GM23338 (cell line): ENCODE measurements around the gene VEGFD. TPM values are rescaled to one million over a fixed set of nuclear protein-coding genes. Genes with fewer than 3 reads are reported as not detected.

Experiments
- ATAC-seq: fragments of 200-7000 bp; cut with Tn5 transposase; 3 replicates; pipeline ENCODE4 v1.9.1; 2020
- DNase-seq: peaks from one replicate; pipeline ENCODE4 v3.0.0-alpha.2; 2015; ENCODE audit warnings: low spot score
- H2AFZ ChIP-seq: fragments of 200-600 bp; sonication (generic); 2 replicates; pipeline ENCODE4 v1.8.0; 2016; ENCODE audit warnings: antibody characterized with exemption, mild to moderate bottlenecking, moderate library complexity
- H3F3A ChIP-seq: fragments of 200-600 bp; sonication (generic); replicated peaks from 2 replicates; pipeline ENCODE4 v1.8.0; 2017; ENCODE audit warnings: antibody characterized with exemption, mixed run types, low read depth
- H3K27ac ChIP-seq: fragments of 200-600 bp; sonication (generic); 2 replicates; pipeline ENCODE4 v1.6.1; 2016; ENCODE audit warnings: low read depth
- H3K27me3 ChIP-seq: fragments of 200-600 bp; sonication (generic); 2 replicates; pipeline ENCODE4 v1.8.0; 2016; ENCODE audit warnings: mild to moderate bottlenecking, mixed run types, moderate library complexity; ENCODE audit not compliant: insufficient read depth
- H3K36me3 ChIP-seq: fragments of 200-600 bp; sonication (generic); 2 replicates; pipeline ENCODE4 v1.8.0; 2016; ENCODE audit warnings: mild to moderate bottlenecking; ENCODE audit not compliant: insufficient read depth
- H3K4me1 ChIP-seq: fragments of 200-600 bp; sonication (generic); 2 replicates; pipeline ENCODE4 v1.8.0; 2016; ENCODE audit warnings: mild to moderate bottlenecking, moderate library complexity; ENCODE audit not compliant: insufficient read depth
- H3K4me2 ChIP-seq: fragments of 200-600 bp; sonication (generic); 2 replicates; pipeline ENCODE4 v1.7.1; 2017; ENCODE audit warnings: mixed run types
- H3K4me3 ChIP-seq: fragments of 200-600 bp; sonication (generic); 2 replicates; pipeline ENCODE4 v1.6.1; 2016; ENCODE audit warnings: mixed run types
- H3K79me2 ChIP-seq: fragments of 200-600 bp; sonication (generic); replicated peaks from 2 replicates; pipeline ENCODE4 v1.8.0; 2017; ENCODE audit warnings: mild to moderate bottlenecking; ENCODE audit not compliant: insufficient read depth
- H3K9me2 ChIP-seq: fragments of 200-600 bp; sonication (generic); 2 replicates; pipeline ENCODE4 v1.8.0; 2017; ENCODE audit not compliant: insufficient read depth
- H4K20me1 ChIP-seq: fragments of 200-600 bp; sonication (generic); replicated peaks from 2 replicates; pipeline ENCODE4 v1.8.0; 2017; ENCODE audit warnings: mild to moderate bottlenecking; ENCODE audit not compliant: insufficient read depth
- H3K27ac Mint-ChIP-seq: 2 replicates; pipeline ENCODE4 v1.8.0; 2020; ENCODE audit warnings: inconsistent platforms, mild to moderate bottlenecking, moderate library complexity, mixed read lengths
- H3K27me3 Mint-ChIP-seq: 3 replicates; pipeline ENCODE4 v1.8.0; 2022; ENCODE audit warnings: low read depth, mild to moderate bottlenecking, moderate library complexity, mixed read lengths, inconsistent platforms; ENCODE audit not compliant: insufficient read depth, poor library complexity
- H3K36me3 Mint-ChIP-seq: 3 replicates; pipeline ENCODE4 v1.8.0; 2021; ENCODE audit warnings: low read depth, mild to moderate bottlenecking, inconsistent platforms, moderate library complexity, mixed read lengths
- H3K4me1 Mint-ChIP-seq: 3 replicates; pipeline ENCODE4 v1.8.0; 2020; ENCODE audit warnings: mild to moderate bottlenecking, inconsistent platforms, mixed read lengths
- H3K4me3 Mint-ChIP-seq: 3 replicates; pipeline ENCODE4 v1.8.0; 2021; ENCODE audit warnings: moderate library complexity, mild to moderate bottlenecking, inconsistent platforms, mixed read lengths
- H3K9me3 Mint-ChIP-seq: 3 replicates; pipeline ENCODE4 v1.8.0; 2020; ENCODE audit warnings: moderate library complexity, mild to moderate bottlenecking, inconsistent platforms, mixed read lengths
- EZH2 ChIP-seq: fragments of 200-600 bp; sonication (generic); IDR thresholded peaks from one replicate; pipeline ENCODE4 v1.8.0; 2017; ENCODE audit warnings: antibody characterized with exemption, mild to moderate bottlenecking, low read depth; ENCODE audit not compliant: unreplicated experiment
- JUNB ChIP-seq: IDR thresholded peaks from one replicate; pipeline ENCODE4 v1.6.1; 2016; ENCODE audit warnings: antibody characterized with exemption; ENCODE audit not compliant: unreplicated experiment
- NANOG ChIP-seq: IDR thresholded peaks from 2 replicates; pipeline ENCODE4 v1.6.1; 2016; ENCODE audit warnings: antibody characterized with exemption, borderline replicate concordance
- STAT1 ChIP-seq: IDR thresholded peaks from one replicate; pipeline ENCODE4 v1.6.1; 2016; ENCODE audit warnings: antibody characterized with exemption; ENCODE audit not compliant: unreplicated experiment
- ZNF114 ChIP-seq: fragments of 250-450 bp; sonication (Bioruptor Pico); IDR thresholded peaks from 2 replicates; pipeline ENCODE4 v1.5.0; 2020; ENCODE audit warnings: mild to moderate bottlenecking, moderate library complexity
- ZNF331 ChIP-seq: fragments of 250-450 bp; sonication (Bioruptor Pico); IDR thresholded peaks from 2 replicates; pipeline ENCODE4 v1.5.0; 2020; ENCODE audit warnings: low read depth, mild to moderate bottlenecking, moderate library complexity
- polyA plus RNA-seq: library from polyadenylated mRNA; unstranded; fragments of >200 nt; fragmentation: Nextera tagmentation; extraction: Ambion mirVana; gene quantifications from 2 replicates; pipeline ENCODE4 v1.2.1, GENCODE V29; 2016
- total RNA-seq: library from RNA; depleted of rRNA; stranded (reverse); fragments of >200 nt; shearing (Covaris generic); gene quantifications from 2 replicates; pipeline ENCODE4 v1.2.3, GENCODE V29; 2014
- TF ChIP-seq, protein P1 (sequence below): IDR thresholded peaks from 2 replicates; pipeline ENCODE4 v1.6.1; 2016; ENCODE audit warnings: antibody characterized with exemption
- TF ChIP-seq, protein P2 (sequence below): IDR thresholded peaks from one replicate; pipeline ENCODE4 v1.6.1; 2018; ENCODE audit warnings: antibody characterized with exemption; ENCODE audit not compliant: unreplicated experiment
- TF ChIP-seq, protein P3 (sequence below): fragments of 250-450 bp; sonication (Bioruptor Pico); IDR thresholded peaks from 2 replicates; pipeline ENCODE4 v1.5.0; 2020; ENCODE audit warnings: mild to moderate bottlenecking, moderate library complexity

Gene VEGFD
- total and polyA plus RNA-seq, 2 experiments from 2014 or later, result 0.13 TPM; not detected in 1

DNA sequence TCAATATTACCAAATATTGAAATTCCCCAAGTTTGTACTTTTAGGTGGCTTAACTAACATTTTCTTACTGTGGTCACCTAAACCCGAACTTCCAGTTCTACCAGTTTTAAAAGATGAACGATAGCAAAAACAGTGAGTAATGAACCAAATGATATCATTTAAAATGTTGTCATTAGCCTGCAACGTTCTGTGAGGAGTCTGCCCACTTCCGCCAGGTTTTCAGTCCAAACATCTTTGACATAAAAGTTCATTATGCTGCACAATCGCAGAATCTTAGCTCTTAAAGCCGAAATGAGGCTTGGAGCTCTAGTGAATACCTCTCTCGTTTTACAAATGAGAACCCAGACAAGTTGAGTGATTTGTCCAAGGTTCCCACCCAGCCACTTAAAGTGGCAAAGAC is 49.7 kb downstream of the VEGFD start:
- peak overlapping the region; percentile 98 for H3K27ac Mint-ChIP-seq
- no peaks in the 10 kb centered on the region for H3K27me3 Mint-ChIP-seq
- Histone ChIP-seq H3K9me2 (no peaks in the 10 kb centered on the region), H3F3A (no peaks in the 10 kb centered on the region), H3K4me3 (peak overlapping the region; percentile 63), H3K4me1 (no peaks in the 10 kb centered on the region), H3K79me2 (peaks cover 8% of the 10 kb centered on the region; the same call in 1 of the 2 replicates), H3K36me3 (no peaks in the 10 kb centered on the region; the same call in 1 of the 2 replicates), H4K20me1 (no peaks in the 10 kb centered on the region), H3K27ac (no peak overlapping the region), H3K4me2 (peak overlapping the region; percentile 78), H2AFZ (no peak overlapping the region), H3K27me3 (no peaks in the 10 kb centered on the region)
- TF ChIP-seq ZNF331 (CRISPR knock-in tag) (no peak), STAT1 (no peak), JUNB (no peak)
- TF ChIP-seq, protein P1, sequence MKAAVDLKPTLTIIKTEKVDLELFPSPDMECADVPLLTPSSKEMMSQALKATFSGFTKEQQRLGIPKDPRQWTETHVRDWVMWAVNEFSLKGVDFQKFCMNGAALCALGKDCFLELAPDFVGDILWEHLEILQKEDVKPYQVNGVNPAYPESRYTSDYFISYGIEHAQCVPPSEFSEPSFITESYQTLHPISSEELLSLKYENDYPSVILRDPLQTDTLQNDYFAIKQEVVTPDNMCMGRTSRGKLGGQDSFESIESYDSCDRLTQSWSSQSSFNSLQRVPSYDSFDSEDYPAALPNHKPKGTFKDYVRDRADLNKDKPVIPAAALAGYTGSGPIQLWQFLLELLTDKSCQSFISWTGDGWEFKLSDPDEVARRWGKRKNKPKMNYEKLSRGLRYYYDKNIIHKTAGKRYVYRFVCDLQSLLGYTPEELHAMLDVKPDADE, result no peak
- TF ChIP-seq, protein P2, sequence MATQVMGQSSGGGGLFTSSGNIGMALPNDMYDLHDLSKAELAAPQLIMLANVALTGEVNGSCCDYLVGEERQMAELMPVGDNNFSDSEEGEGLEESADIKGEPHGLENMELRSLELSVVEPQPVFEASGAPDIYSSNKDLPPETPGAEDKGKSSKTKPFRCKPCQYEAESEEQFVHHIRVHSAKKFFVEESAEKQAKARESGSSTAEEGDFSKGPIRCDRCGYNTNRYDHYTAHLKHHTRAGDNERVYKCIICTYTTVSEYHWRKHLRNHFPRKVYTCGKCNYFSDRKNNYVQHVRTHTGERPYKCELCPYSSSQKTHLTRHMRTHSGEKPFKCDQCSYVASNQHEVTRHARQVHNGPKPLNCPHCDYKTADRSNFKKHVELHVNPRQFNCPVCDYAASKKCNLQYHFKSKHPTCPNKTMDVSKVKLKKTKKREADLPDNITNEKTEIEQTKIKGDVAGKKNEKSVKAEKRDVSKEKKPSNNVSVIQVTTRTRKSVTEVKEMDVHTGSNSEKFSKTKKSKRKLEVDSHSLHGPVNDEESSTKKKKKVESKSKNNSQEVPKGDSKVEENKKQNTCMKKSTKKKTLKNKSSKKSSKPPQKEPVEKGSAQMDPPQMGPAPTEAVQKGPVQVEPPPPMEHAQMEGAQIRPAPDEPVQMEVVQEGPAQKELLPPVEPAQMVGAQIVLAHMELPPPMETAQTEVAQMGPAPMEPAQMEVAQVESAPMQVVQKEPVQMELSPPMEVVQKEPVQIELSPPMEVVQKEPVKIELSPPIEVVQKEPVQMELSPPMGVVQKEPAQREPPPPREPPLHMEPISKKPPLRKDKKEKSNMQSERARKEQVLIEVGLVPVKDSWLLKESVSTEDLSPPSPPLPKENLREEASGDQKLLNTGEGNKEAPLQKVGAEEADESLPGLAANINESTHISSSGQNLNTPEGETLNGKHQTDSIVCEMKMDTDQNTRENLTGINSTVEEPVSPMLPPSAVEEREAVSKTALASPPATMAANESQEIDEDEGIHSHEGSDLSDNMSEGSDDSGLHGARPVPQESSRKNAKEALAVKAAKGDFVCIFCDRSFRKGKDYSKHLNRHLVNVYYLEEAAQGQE, result no peak
- DNase-seq (no peak), ATAC-seq (no peak)
- peaks cover 4% of the 10 kb centered on the region; the same call in 1 of the 3 replicates for H3K36me3 Mint-ChIP-seq
- H3K4me3 Mint-ChIP-seq, result peak overlapping the region; percentile 91
- no peaks in the 10 kb centered on the region for H3K9me3 Mint-ChIP-seq
- H3K4me1 Mint-ChIP-seq, result peaks cover 3% of the 10 kb centered on the region; the same call in 1 of the 3 replicates

DNA sequence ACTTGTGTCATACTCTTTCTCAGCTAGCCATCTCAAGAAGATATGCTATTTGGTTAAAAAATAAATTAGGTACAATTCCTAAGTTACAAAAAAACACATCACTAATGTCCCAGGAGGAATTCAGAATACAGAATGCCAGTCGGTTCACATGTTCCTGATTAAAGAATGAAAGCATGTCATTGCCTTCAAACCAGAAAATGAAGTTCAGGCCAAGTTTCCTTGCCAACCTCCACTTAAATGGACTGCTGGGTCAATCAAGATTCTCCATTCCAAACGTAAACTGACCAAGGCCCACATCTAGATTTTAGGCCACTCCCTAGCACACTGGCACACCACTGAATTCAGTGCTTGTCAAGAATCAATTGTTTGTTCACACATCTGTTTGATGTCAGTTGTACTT is 55.4 kb downstream of the VEGFD start:
- ATAC-seq, result no peak
- no peak for DNase-seq
- Histone ChIP-seq H3K4me1 (no peaks in the 10 kb centered on the region), H3K27me3 (no peaks in the 10 kb centered on the region), H3K4me2 (no peak overlapping the region), H3F3A (no peaks in the 10 kb centered on the region), H3K79me2 (no peaks in the 10 kb centered on the region), H2AFZ (no peak overlapping the region), H4K20me1 (no peaks in the 10 kb centered on the region), H3K4me3 (no peak overlapping the region), H3K36me3 (no peaks in the 10 kb centered on the region; the same call in 1 of the 2 replicates), H3K9me2 (no peaks in the 10 kb centered on the region), H3K27ac (no peak overlapping the region)
- H3K9me3 Mint-ChIP-seq, result no peaks in the 10 kb centered on the region
- H3K27me3 Mint-ChIP-seq, result no peaks in the 10 kb centered on the region
- TF ChIP-seq, protein P3, sequence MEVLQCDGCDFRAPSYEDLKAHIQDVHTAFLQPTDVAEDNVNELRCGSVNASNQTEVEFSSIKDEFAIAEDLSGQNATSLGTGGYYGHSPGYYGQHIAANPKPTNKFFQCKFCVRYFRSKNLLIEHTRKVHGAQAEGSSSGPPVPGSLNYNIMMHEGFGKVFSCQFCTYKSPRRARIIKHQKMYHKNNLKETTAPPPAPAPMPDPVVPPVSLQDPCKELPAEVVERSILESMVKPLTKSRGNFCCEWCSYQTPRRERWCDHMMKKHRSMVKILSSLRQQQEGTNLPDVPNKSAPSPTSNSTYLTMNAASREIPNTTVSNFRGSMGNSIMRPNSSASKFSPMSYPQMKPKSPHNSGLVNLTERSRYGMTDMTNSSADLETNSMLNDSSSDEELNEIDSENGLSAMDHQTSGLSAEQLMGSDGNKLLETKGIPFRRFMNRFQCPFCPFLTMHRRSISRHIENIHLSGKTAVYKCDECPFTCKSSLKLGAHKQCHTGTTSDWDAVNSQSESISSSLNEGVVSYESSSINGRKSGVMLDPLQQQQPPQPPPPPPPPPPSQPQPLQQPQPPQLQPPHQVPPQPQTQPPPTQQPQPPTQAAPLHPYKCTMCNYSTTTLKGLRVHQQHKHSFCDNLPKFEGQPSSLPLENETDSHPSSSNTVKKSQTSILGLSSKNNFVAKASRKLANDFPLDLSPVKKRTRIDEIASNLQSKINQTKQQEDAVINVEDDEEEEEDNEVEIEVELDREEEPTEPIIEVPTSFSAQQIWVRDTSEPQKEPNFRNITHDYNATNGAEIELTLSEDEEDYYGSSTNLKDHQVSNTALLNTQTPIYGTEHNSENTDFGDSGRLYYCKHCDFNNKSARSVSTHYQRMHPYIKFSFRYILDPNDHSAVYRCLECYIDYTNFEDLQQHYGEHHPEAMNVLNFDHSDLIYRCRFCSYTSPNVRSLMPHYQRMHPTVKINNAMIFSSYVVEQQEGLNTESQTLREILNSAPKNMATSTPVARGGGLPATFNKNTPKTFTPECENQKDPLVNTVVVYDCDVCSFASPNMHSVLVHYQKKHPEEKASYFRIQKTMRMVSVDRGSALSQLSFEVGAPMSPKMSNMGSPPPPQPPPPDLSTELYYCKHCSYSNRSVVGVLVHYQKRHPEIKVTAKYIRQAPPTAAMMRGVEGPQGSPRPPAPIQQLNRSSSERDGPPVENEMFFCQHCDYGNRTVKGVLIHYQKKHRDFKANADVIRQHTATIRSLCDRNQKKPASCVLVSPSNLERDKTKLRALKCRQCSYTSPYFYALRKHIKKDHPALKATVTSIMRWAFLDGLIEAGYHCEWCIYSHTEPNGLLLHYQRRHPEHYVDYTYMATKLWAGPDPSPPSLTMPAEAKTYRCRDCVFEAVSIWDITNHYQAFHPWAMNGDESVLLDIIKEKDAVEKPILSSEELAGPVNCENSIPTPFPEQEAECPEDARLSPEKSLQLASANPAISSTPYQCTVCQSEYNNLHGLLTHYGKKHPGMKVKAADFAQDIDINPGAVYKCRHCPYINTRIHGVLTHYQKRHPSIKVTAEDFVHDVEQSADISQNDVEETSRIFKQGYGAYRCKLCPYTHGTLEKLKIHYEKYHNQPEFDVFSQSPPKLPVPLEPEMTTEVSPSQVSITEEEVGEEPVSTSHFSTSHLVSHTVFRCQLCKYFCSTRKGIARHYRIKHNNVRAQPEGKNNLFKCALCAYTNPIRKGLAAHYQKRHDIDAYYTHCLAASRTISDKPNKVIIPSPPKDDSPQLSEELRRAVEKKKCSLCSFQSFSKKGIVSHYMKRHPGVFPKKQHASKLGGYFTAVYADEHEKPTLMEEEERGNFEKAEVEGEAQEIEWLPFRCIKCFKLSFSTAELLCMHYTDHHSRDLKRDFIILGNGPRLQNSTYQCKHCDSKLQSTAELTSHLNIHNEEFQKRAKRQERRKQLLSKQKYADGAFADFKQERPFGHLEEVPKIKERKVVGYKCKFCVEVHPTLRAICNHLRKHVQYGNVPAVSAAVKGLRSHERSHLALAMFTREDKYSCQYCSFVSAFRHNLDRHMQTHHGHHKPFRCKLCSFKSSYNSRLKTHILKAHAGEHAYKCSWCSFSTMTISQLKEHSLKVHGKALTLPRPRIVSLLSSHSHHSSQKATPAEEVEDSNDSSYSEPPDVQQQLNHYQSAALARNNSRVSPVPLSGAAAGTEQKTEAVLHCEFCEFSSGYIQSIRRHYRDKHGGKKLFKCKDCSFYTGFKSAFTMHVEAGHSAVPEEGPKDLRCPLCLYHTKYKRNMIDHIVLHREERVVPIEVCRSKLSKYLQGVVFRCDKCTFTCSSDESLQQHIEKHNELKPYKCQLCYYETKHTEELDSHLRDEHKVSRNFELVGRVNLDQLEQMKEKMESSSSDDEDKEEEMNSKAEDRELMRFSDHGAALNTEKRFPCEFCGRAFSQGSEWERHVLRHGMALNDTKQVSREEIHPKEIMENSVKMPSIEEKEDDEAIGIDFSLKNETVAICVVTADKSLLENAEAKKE, result no peak
- TF ChIP-seq EZH2 (no peak), ZNF114 (CRISPR knock-in tag) (no peak), NANOG (no peak), STAT1 (no peak)
- TF ChIP-seq, protein P1, result no peak
- H3K4me1 Mint-ChIP-seq, result no peaks in the 10 kb centered on the region
- H3K27ac Mint-ChIP-seq, result no peak overlapping the region
- peaks cover 5% of the 10 kb centered on the region; the same call in 1 of the 3 replicates for H3K36me3 Mint-ChIP-seq
- H3K4me3 Mint-ChIP-seq, result no peak overlapping the region
